ENCODE results near the gene DGAT2L6.

The DGAT2L6 gene, protein sequence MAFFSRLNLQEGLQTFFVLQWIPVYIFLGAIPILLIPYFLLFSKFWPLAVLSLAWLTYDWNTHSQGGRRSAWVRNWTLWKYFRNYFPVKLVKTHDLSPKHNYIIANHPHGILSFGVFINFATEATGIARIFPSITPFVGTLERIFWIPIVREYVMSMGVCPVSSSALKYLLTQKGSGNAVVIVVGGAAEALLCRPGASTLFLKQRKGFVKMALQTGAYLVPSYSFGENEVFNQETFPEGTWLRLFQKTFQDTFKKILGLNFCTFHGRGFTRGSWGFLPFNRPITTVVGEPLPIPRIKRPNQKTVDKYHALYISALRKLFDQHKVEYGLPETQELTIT

DNA sequence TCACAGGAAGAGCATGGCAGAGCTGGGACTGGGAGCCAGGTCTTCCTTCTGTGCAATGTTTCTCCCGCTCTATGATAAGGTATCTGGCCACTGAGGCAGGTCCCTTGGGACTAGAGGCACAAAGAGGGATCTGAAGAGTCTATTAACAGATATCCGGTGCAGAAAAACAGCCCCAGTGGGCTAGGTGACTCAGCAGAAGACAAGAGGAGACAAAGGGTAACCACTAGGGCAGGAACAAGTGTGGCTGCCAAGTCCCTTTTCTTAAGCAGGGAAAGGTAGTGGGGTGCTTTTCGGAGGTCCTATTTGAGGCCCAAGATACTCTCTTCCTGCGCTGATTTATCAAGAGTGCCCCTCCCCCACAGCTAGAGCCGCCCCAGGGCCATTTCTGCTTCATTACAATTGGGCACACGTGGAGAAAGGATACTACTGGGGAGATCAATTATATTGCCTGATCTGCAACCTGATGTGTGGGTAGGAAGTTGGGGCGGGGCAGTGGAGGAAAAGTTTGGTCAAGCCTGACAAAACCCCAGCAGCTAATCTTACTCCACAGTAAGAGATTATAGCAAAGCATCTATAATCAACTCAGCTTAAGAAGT, at the start of gene DGAT2L6:
TSS of gene DGAT2L6 (plus strand) at position 546 of the 596 bp plus-strand sequence. CDS start 100 bp downstream, outside the sequence.
- no peak for DNase-seq

DNA sequence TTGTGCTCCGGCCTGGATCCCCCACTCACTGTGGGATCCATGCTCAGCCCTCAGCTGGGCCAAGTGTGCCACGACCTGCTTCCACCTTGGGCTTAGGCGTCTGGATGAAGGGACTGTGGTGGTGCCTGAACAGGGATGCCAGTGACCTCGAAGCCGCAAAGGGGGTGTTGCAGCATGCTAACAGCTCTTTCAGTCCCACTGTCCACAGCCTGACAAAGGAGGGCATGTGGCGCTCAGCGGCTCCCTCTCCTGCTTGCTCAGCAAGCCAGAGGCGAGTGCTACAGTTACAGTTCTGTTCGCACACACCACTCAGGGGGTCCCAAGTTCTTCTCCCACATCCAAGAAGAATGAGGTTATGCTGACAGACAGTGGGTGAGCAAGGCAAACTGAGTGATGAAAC, 49.2 kb upstream of the DGAT2L6 start:
- no peak for DNase-seq

DNA sequence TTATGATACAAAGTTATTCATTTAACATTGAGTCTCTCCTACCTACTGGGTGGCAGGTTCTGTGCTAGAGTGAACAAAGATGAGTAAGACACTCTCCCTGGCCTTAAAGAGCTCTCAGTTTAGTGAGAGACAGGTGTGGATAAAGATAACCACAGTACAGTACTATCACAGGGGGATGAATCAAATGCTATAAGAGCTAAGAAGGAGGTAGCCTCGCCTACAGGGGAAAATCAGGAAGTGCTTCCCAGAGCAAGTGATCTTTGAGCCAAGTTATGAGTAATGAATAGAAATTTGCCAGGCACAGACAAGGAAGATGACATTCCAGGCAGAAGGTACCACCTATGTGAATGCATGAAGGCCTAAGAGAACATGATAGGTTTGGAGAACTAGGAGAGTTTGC, 47.5 kb upstream of the DGAT2L6 start:
- no peak for DNase-seq

DNA sequence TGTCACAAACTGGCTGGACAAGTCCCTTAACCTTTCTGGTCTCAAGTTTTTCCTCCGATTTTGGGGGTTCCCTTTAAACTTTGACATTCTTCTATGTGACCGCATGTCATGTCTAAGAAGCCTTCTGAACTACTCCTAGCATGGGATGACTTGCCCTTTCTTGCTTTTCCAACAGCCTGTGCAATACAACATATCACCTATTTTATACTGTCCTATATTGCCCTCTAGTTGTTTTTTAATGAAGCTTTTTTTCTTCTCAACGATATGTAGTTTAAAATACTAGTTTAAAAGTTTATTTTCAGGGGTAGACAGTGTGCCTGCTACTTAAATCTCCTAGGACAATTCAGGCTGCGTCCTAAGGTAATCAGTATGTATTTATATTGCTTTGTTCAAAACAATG, 45.1 kb upstream of the DGAT2L6 start:
- no peak for DNase-seq

DNA sequence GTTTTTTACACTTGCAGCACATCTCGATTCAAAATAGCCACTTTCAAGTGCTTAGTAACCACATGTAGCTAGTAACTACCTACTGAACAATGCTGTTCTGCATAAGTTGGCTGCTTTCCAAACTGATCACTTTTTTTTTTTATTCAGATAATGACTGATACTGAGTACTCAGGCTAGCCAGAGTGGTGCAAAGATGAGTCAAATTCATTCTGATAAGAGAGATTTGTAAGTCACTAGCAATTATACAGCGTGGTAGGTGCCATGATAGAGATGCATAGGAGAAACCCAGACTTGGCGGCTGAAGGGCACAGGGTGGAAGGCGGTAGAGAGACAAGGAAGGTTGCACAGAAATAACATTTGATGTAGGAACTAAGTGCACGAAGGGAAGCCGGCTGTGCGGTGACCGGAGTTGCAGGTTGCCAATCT, 44.4 kb upstream of the DGAT2L6 start:
- DNase-seq: no peak

DNA sequence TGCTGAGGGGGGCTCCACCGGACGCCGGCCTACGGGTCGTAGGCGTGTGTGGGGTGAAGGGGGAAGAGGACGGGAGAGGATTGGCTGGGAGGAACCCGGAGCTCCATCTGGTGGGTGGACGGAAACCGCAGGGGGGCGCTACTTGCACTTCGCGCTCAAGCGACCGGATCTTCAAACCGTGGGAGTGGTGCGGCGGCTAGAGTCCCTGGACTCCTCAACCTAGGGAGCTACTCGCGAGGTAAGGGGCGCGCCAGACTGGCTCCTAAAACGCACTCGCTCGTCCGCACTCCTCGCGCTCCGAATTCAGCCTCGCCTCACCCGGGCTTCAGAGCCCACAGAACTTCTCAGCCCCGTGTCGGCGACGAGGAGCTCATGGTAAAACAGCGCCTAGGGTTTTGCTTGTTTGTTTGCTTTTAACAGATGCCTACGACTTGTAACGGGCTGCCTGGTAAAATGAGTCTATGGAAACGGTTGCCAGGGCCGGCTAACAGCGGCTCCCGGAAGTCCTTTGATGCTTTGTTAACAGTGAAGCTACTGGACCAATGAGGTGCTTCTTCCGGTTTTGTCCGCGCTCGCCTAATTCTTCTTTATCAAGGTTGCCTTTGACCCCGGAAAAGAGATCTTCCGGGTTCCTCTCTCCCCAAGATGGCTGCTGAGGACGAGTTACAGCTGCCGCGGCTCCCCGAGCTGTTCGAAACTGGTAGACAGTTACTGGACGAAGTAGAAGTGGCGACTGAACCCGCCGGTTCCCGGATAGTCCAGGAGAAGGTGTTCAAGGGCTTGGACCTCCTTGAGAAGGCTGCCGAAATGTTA, 43.8 kb upstream of the DGAT2L6 start, which contains the start of gene IGBP1:
TSS of gene IGBP1 (plus strand) at position 145 of the 813 bp plus-strand sequence. CDS start at position 646, 501 bp downstream.
- DNase-seq: peak; percentile 75

DNA sequence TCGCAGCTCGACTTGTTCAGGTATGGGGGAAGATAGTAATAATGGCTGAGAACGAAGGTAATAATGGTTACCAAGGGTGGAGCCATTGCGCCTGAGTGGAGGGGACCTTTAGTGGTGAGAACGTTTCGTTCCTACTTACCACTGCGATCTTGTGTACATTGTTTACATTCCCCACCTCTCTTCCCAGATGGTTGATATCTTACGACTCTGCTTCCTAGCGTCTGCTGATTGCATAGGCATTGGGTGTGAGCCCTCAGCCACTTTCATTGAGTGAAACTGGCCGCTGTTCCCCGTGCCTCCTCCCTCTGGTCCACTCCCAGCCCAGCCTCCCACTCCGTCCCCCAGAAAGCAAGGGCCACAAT, 43.2 kb upstream of the DGAT2L6 start:
- no peak for DNase-seq

DNA sequence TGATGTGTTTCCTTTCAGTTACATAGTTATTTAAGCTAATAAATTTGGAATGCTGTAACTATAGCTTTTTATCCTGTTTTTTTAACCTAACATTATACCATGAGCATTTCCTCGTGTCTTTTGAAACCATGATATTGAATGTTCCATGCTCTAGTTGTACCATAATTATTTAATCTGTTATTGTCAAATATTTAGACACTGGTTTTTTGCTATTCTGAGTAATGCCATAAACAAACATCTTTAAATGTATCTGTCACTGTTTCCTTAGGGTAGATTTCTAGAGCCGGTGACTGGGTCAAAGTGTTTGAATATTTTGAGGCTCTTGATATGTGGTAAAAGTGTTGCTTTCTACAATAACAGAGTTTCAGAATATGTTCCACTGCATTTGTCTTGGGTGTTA, 38.7 kb upstream of the DGAT2L6 start:
- DNase-seq: no peak

DNA sequence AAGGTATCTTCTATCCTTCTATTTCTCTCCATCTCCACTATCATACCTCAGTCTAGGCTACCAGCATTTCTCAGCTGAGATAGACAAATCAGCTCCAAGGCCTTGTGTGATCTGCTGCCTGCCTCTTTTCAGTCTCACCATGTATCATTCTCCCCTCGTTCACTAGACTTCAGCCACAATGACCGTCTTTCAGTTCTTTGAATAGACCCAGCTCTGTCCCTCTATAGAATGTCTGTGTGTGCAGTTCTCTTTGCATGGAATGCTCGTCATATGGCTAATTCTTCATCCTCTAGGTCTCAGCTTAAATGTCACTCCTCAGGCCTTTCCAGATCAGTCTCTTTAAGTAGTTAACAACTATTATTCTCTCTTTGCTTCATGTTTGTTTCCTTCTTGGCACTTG, 37.5 kb upstream of the DGAT2L6 start:
- DNase-seq: no peak

DNA sequence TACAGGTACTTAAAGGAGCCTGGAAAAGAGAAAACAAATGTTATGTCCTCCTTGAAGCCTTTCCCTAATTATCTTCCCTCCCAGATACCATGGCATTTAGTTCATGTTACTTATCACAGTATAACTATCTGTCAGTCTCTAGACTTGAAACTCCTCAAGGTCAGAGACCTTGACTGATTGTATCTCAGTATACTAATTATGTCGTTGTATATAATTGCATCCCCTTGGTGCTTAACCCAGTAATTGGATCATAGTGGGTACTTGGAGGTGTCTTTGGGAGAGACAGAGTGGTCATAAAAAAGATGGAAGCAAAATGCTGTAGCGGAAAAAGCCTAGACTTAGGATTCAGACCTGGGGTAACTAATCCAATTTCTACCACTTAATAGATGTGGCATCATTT, 35.9 kb upstream of the DGAT2L6 start:
- DNase-seq: no peak

DNA sequence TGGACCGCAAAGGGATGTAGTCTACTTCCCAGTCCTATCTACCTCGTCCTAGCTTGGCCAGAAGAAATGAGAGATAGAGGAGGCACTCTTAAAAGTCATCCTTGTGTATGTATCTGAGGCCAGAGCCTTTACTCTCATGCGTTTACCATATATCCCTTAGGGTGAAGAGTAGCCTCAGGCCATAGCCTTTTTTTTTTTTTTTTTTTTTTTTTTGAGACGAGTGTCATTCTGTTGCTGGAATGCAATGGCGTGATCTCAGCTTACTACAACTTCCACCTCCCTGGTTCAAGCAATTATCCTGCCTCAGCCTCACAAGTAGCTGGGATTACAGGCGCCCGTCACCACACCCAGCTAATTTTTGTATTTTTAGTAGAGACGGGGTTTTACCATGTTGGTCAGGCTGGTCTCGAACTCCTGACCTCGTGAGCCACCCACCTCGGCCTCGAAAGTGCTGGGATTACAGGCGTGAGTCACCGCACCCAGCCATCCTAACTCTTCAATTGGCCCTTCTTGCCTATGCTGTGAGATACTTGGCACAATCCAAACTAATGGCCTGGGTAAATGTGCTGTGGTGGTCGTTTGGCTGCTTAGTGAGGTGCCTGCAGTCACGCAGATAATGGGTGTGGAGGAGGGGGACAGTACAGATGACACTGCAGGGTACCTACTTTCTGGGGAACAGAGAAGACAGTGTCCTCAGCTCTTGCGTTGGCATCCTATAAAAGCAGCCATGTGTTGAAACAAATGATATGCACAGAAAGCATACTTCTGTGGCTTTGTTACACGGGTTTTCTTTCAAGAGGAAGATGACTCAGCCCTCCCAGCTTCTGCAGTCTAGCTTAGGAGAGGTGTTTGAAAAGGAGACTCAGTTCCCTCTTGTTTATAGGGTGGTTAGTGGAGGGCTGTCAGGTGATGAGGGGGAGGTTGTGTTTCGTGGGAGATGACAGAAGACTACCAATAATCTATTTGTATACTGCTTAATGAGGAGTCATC, 10.4 kb upstream of the DGAT2L6 start:
- no peak for DNase-seq

DNA sequence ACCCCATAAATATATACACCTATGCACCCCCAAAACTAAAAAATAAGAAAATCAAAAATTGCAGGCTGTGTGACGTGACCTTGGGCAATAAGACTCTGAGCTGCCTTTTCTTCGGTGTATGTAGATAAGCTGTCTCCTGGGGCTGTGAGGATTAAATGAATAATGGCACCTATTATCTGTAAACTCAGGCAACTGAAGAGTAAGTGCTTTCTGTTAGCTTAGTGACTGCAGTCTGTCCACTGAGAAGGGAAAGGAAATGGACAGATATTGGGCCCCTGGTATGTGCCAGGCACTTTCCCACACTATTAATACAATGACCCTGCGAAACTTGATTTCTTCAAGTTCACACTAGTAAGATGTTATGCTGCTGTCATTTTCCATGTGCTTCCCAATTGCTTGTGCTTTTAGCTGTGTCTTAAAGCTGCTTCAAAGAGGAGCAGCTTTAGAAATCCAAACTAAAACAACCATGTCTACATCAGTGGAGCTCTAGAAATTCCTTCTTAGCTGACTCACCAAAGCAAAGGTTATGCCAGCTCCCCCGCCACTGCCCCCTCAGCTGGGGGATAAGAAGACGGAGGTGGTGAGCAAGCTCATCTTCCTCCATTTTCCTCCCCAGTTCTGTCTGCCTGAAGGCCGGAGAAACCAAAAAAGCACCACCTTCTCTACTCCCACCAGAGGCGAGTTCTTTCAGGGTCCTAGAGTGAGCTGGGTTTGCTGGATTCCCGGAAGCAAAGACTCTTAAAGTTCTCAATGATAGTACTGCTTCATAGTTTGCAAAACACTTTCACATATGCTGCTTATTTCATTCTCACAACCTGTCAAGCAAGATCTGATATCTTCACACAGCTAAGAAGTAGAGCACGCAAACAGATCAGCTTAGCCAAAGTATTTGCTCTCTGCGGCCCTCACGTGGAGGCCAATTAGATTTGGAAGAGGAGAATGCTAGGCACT, 8.8 kb upstream of the DGAT2L6 start:
- no peak for DNase-seq

DNA sequence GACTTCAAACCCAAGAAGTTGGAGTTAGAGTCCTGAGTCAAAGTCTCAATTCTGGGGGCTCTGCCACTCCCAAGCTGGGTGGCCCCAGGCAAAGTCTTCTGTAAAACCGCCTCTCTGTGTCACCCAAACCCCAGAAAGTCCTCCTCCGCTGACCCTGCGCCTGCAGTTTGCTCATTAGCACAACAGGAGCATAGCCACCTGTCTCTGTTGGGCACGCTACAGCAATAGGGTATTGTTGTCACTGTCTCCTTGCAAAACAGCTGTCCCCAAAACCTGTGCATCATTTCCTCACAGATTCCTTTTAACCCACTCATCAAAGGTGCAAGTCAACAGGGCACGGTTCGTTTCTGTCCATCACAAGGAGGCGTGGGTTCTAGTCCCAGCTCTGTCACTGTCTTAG, 8.0 kb upstream of the DGAT2L6 start:
- no peak for DNase-seq

DNA sequence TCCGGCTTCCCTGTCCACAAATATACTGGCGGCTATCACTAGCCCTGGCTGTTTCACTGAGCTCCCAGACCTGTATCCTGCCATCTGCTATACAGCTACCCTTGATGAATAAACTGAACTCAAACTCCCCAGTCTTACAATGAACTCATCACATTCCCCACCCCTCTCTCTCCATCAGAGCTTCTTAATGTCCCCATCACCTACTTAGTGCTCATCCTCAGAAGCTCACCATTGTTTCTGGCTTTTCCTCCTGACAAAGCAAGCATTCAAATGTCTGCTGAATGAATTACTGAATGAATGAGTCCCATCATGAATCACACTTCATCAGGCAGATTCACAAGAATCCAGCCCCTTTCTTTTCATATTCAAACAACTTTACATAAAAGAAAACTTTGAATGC, 5.7 kb upstream of the DGAT2L6 start:
- DNase-seq: no peak

DNA sequence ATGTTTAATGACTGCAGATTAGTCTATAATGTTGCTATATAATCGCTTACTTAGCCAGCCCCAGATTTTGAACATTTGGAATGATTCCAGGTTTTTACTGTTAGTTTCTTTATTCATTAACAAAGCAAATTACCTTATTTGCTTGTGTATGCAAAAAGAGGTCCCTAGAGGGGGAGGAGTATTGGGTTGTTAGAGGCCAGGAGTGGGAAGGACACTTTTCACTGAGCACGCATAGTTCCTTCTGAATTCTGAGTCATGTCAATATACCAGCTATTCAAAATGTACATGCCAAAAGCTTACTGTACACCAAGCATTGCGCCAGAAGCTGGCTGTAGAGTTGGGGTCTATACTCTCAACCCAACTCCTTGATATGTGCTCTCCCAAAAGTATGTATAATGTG, 5.1 kb upstream of the DGAT2L6 start:
- DNase-seq: no peak

DNA sequence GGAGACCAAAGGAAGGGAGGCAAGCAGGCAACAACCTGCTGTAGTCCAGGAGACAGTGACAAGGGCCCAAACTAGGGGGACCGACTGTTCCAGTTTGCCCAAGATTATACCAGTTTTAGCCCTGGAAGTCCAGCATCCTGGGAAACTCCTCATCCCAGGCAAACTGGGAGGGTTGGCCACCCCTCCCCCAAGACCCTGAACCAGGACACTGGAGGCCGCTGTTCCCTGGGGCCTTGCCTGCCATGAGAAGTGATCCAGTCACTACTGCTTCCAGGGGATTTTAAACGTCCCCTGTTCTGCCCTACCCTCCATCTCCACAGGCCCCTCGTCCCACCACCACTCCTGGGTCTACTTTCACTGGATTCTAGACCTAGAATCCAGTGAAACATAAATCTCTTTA, 4.3 kb upstream of the DGAT2L6 start:
- no peak for DNase-seq

DNA sequence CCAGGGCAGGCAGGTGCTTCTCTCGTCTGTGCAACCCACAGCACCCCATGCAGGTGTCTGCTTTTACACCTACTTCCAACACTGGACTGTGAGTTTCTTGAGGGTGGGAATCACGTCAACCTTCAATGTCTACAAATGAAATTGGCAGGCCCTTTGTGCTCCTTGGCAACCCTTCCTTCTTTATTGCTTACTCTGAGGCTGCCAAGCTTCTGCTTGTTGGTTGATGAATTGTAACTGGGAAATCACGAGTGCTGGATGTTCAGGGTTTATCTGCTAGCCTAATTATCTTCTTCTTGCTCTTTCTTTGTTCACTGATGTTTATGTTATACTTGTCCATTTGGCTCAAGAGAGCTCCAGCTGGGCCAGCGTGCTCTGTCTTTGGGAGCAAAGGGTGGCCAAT, 2.5 kb upstream of the DGAT2L6 start:
- no peak for DNase-seq

DNA sequence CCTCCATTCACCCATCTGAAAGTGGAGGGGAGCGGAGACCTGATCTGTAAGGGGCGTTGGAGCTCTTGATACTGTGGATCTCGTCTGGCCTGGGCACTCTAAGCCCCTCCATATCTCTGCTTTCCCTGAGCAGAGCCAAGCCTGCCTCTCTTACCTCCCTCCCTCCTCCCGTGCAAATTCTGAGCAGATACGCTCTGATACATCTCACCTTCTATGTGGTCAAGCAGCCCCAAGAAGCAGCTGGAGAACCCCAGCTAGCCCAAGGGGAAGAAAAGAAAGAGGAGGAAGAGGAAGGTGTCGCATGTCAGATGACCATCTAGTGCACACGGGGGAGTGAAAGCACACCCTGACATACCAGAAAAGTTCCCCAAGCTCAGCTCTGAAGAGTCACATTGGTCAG, 1.9 kb upstream of the DGAT2L6 start:
- DNase-seq: no peak

DNA sequence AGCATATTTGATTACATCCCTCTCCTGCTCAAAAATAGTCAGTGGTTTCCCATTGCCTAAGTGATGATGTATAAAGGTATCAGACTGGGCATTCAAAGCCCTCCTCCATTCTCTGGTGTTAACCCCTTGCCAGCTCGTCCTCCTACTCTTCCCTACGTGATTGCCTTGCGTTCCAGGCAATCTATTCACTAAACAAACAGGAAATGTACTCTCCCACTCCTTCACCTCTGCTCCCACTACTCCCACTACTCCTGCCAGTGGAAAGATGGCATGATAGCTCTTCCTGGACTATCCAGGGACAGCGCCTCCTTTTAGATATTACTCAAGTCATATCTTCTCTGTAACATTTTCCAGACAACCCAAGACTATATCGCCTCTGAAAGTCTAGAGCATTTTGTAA, 5.8 kb downstream of the DGAT2L6 start:
- no peak for DNase-seq

DNA sequence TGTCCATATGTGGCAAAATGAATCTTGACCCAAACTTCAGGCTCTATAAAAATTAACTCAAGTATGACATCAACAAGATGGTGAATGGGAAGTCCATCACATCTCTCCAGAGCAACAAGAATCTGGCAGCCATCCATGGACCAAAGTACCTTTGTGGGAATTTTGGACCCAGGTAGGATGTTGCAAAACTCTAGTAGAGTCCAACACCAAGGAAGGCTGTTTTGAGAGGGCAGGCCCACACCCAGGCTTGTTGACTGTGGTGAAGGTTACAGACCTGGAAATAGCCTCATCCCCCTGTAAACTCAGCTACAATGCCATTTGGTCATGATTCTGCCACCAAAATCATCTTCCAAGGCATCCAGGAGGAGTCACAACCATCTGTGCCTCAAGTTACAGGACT, 12.9 kb downstream of the DGAT2L6 start:
- no peak for DNase-seq

DNA sequence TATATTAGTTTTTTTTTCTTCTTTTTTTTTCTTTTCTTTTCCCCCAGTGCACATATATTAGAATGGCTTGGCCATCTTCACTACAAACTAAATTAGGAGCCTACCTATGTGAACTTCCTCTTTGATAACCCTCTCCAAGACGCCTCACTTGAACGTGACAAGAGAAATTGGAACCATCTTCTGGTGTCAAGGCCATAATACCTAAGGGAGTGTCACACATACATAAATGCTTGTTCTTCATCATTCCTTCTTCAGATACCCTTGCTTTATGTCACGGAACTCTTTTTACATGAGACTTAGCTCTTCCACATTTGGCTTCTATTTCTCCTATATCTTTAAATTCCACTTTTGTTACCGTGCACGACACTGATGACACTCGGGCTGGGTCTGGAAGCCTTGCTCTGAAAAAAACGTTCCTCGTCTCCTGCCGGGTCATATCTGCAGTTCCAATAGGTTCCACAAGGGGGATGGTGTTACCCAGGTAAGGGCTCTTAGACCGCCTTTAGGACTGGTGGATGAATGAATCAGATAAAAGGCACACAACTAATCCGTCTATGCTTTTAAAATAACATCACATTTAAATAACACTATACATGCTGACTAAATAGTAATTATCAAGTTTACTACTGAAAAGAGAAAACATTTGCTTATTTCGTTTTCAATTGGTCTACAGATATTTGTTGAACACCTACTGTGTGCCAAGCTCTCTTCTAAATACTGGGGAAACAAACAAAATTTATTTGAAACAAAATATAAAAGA, 19.9 kb downstream of the DGAT2L6 start:
- DNase-seq: peak; percentile 38
